ENCODE data around the gene DISC1.

The DISC1 gene

DNA sequence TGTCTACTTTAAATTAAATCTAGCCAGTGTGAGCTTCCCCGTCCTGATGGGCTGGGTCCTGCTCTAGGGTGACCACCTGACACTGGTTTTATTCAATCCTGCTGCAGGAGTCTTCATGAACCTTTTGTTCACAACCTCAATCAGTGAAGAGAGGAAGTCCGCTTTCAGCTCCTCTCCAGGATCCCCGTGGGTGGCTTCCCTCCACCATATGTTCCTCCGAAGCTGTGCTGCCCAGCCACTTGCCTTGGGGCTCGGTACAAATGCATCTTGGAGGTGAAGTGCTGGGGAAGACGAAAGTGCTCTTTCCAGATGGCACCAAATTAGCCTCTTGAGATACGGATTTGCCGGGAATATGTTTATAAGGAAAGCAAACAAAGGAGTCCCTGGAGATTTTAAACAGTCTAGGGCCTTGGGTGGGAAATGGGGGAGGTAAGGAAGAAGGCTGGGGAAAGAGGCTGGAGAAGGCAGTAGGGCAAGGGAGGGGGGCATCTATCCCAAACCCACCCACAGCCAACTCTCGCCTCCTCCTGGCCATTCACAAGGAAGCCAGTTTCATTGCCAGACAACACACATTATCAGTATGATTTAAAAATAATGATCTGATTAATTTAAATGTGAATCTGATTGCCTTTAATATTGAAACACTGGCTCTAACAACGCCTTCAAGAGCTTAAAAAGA is 430.8 kb downstream of the DISC1 start:
- in situ Hi-C loops (cut with MboI; ENCODE audit: low sequenced_read_pairs): no loop called here

DNA sequence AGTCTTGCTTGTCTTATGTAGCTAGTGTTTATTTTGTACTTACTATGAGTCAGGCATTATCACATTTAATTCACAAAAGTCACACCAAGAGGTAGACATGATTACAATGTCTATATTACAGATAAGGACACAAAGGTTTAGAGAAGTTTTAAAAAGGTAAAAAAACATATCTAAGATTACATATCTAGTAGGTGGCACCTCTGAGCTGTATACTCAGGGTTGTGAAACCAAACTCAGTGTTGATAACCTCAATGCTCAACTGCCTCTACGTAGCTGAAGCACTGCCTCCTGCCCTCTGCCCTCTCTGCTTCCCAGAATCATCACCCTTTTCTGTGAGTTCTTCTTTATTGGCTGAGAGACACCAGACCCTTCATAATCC is 431.3 kb downstream of the DISC1 start:
- in situ Hi-C loops (cut with MboI; ENCODE audit: low sequenced_read_pairs): no loop called here

DNA sequence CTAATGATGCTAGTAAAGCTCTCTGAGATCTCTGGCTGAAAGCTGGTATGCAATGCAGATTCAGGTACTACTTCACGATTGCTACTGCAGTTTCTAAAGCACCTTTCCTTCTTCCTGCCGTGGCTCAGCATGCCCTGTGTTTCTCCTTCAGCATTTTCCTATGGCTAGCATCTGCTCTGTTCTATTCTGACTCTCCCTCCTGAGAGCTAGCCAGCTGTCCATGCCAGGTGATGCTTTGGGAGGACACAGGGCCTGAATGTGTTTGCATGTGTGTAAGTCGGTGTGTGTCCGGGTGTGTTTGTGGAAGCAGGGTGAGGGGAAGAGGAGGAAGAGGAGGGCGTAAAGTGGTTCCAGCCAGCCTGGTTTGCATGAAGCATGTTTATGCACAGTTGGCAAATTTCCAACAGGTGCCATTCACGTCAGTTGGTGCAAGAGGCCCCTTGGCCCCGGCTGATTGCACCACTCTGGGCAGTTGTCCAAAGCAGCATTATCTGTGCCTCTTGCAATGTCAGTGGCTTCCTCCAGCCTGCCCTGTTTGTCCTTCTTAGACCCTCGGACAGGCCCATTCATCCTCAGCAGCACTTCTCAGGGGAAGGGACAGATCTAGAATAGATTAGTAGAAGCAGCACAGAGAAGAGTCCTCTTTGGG is 433.3 kb downstream of the DISC1 start:
- in situ Hi-C loops (cut with MboI; ENCODE audit: low sequenced_read_pairs): no loop called here

DNA sequence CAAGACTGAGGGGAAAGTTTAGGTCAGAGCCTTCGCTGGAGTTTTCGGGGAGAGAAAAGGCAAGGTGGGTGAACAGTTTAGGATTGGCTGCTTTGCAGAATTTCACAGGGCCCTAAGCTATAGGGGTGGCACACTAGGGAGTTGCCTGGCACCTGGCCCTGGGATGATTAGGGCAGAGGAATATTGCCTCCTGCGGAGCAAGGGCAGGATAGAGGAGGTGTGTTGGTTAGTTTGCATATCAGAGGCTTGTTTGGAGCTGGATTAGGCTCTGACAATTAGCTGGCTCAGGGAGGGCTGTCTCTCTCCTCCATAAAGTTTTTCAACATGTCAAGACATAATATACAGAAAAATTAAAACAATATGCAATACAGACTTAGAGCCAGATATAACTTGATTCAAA is 436.4 kb downstream of the DISC1 start:
- in situ Hi-C loops (cut with MboI; ENCODE audit: low sequenced_read_pairs): no loop called here

DNA sequence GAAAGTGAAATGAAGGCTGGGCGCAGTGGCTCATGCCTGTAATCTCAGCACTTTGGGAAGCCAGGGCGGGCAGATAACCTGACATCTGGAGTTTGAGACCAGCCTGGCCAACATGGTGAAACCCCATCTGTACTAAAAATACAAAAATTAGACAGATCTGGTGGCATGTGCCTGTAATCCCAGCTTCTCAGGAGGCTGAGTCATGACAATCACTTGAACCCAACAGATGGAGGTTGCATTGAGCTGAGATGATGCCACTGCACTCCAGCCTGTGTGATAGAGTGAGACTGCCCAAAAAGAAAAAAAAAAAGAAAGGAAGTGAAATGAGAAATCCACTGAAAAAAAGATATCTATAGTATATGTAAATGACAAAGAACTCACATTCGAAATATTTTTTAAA is 439.9 kb downstream of the DISC1 start:
- in situ Hi-C loops (cut with MboI; ENCODE audit: low sequenced_read_pairs): no loop called here

DNA sequence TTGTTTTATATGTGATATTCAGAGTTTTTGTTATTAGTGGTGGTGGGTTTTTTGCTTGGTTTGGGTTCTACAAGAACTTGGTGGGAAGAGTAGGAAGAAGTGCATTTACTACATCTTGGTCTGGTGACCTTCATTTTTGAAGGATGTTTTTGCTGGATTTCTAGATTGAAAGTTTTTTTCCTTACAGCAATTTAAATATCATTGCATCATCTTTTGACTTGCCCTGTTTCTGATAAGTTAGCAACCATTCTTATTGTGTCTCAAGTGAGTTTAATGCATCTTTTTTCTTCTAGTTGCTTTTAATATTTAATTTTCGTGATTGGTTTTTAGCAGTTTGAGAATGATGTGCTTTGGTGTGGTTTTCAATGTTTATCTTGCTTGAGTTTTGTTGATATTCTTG is 447.7 kb downstream of the DISC1 start:
- in situ Hi-C loops (cut with MboI; ENCODE audit: low sequenced_read_pairs): no loop called here

DNA sequence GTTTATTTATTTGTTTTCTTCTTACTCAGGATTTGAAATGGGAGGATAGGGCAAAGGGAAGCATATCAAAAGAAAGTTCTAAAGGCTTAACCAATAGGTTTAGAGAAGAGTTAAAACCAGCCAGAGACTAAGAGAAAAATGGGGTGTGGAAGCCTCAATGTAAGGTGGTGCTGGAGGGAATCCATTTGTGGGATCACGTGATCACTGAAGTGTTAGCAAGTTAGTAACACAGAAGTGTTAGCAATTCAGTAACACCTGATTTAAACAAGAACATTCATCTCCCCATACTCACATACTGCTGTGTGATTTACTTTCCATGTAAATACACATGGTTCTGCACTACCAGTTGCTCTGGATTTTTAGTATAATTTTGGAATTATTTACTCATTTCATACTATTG is 451.2 kb downstream of the DISC1 start:
- in situ Hi-C loops (cut with MboI; ENCODE audit: low sequenced_read_pairs): no loop called here

DNA sequence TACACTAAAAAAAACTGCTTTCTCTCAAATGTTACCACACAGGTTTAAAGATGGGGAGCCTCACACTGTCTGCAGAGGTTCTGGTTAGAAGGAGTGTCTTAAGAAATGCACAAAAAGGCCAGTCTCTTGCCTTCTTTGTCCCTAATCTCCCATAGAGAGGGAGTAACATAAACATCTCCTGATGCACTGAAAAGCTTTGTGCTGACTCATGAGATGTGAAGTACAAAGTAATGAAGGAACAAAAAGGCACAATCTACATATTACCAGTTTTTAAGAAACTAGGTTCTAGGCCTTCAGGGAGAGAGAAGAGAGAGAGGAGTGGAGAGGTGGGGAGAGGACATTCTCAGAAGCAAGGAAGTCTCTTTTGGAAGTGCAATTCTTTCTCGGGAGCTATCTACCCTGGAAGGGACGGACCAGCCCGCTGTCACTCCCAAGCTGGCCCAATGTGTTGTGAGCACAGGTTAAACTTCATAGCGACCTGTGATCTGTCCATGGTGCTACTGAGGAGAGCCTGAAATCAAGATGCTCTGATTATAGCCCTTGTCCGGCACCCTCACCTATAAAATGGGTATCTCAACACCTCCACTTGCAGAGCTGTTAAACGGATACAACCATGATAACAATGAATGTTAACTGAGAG is 458.1 kb downstream of the DISC1 start:
- in situ Hi-C loops (cut with MboI; ENCODE audit: low sequenced_read_pairs): no loop called here

DNA sequence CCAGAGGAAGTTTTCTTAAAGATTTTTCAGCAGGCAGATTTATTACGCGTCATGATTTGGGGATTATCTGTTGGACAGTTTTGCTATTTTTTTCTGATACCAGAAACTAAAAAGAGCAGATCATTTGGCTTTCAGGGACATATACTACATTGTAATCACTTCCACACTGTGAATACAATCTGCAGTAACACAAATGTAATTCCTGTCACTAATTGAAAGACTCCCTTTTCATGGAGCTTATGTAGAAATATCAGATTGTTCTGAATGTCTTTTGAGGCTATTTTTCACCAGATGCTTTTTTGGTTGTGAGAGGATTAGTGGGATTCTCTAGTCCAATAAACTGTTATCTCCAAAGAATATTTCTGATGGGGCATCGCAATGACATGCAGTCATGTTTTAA is 464.2 kb downstream of the DISC1 start:
- in situ Hi-C loops (cut with MboI; ENCODE audit: low sequenced_read_pairs): no loop called here
